Glutamatergic neuron (in vitro differentiated cells): ENCODE measurements around the gene RAB34. TPM values are rescaled to one million over a fixed set of nuclear protein-coding genes. Genes with fewer than 3 reads are reported as not detected.

ENCODE experiments used
- DNase-seq: peaks from one replicate; pipeline ENCODE4 v3.0.0; 2022
- H3K27ac Mint-ChIP-seq: one replicate; pipeline ENCODE4 v1.8.0; 2020; ENCODE audit warnings: mild to moderate bottlenecking, mixed read lengths, inconsistent platforms; ENCODE audit not compliant: unreplicated experiment
- H3K27me3 Mint-ChIP-seq: one replicate; pipeline ENCODE4 v1.8.0; 2020; ENCODE audit warnings: mild to moderate bottlenecking, moderate library complexity, mixed read lengths, inconsistent platforms; ENCODE audit not compliant: unreplicated experiment
- H3K36me3 Mint-ChIP-seq: one replicate; pipeline ENCODE4 v1.8.0; 2020; ENCODE audit warnings: mild to moderate bottlenecking, mixed read lengths, inconsistent platforms; ENCODE audit not compliant: unreplicated experiment
- H3K4me1 Mint-ChIP-seq: one replicate; pipeline ENCODE4 v1.8.0; 2020; ENCODE audit warnings: mild to moderate bottlenecking, low read depth, mixed read lengths, inconsistent platforms; ENCODE audit not compliant: unreplicated experiment
- H3K4me3 Mint-ChIP-seq: one replicate; pipeline ENCODE4 v1.8.0; 2020; ENCODE audit warnings: mild to moderate bottlenecking, mixed read lengths, inconsistent platforms; ENCODE audit not compliant: unreplicated experiment
- H3K9me3 Mint-ChIP-seq: one replicate; pipeline ENCODE4 v1.8.0; 2020; ENCODE audit warnings: mild to moderate bottlenecking, moderate library complexity, mixed read lengths, inconsistent platforms; ENCODE audit not compliant: unreplicated experiment
- total RNA-seq: library from RNA; stranded (reverse); fragmentation: NEBNext Ultra II Directional; extraction: Animal tissue kit (Norgen Biotek cat#: 25700); gene quantifications from one replicate; pipeline ENCODE4 v1.2.1, GENCODE V29; 2021; ENCODE audit not compliant: unreplicated experiment
- TF ChIP-seq, protein P1 (sequence below): fragments of 200-600 bp; sonication (generic); IDR thresholded peaks from one replicate; pipeline ENCODE4 v1.5.0; 2021; ENCODE audit not compliant: partially characterized antibody, unreplicated experiment

Gene RAB34
- total RNA-seq, 1 donor from 2014 or later = 54.3 TPM

- H3K36me3 Mint-ChIP-seq = peaks cover 4% of the 10 kb centered on the region
- DNase-seq = no peak
- H3K9me3 Mint-ChIP-seq = peaks cover 25% of the 10 kb centered on the region
- peaks cover 19% of the 10 kb centered on the region for H3K27me3 Mint-ChIP-seq
- TF ChIP-seq, protein P1, sequence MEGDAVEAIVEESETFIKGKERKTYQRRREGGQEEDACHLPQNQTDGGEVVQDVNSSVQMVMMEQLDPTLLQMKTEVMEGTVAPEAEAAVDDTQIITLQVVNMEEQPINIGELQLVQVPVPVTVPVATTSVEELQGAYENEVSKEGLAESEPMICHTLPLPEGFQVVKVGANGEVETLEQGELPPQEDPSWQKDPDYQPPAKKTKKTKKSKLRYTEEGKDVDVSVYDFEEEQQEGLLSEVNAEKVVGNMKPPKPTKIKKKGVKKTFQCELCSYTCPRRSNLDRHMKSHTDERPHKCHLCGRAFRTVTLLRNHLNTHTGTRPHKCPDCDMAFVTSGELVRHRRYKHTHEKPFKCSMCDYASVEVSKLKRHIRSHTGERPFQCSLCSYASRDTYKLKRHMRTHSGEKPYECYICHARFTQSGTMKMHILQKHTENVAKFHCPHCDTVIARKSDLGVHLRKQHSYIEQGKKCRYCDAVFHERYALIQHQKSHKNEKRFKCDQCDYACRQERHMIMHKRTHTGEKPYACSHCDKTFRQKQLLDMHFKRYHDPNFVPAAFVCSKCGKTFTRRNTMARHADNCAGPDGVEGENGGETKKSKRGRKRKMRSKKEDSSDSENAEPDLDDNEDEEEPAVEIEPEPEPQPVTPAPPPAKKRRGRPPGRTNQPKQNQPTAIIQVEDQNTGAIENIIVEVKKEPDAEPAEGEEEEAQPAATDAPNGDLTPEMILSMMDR = no peak
- peaks cover 16% of the 10 kb centered on the region for H3K4me1 Mint-ChIP-seq
- peak overlapping the region; percentile 48 for H3K27ac Mint-ChIP-seq
- no peak overlapping the region for H3K4me3 Mint-ChIP-seq
These were observed 24.0 kb upstream of the RAB34 start for GRCh38 chr17:28741358-28742349.

GRCh38 chr17:28740406-28741357 is 23.0 kb upstream of the RAB34 start:
- TF ChIP-seq, protein P1 = no peak
- Mint-ChIP-seq H3K27ac (no peak overlapping the region), H3K36me3 (peaks cover 4% of the 10 kb centered on the region), H3K4me1 (peaks cover 11% of the 10 kb centered on the region), H3K27me3 (peaks cover 14% of the 10 kb centered on the region), H3K4me3 (no peak overlapping the region), H3K9me3 (peaks cover 22% of the 10 kb centered on the region)
- DNase-seq = no peak

DNA sequence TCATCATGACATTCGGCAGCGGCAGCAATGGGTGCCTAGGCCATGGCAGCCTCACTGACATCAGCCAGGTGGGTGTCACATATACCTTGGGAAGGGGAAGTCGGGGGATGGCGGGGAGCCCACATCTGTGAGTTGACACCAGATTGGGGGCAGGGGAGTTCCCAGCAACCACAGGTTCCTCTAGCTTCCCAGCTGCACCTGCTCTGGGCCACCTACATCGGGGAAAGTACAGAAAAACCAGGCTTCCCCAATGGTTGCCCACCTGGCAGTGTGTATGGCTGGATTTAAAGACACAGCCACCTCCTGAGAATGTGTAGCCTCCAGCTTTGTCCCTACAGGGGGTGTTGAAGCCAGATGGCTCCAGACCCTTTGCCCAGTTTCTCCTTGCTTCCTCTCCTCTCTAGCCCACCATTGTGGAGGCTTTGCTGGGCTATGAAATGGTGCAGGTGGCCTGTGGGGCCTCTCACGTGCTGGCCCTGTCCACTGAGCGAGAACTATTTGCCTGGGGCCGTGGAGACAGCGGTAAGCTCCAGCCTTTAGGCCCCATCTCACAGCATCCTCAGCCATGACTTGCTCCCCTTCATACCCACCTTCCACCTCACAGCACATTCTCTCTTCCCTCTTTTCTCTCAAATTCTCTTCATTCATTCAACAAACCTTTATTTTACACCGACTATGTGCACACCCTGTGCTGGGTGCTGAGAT is 21.2 kb upstream of the RAB34 start:
- Mint-ChIP-seq H3K36me3 (peaks cover 4% of the 10 kb centered on the region), H3K27ac (peak overlapping the region; percentile 29)

GRCh38 chr17:28737770-28738679 is 20.4 kb upstream of the RAB34 start:
- DNase-seq = no peak
- no peak overlapping the region for H3K27ac Mint-ChIP-seq
- H3K4me3 Mint-ChIP-seq = no peak overlapping the region
- peaks cover 11% of the 10 kb centered on the region for H3K4me1 Mint-ChIP-seq
- H3K36me3 Mint-ChIP-seq = peaks cover 4% of the 10 kb centered on the region
- TF ChIP-seq, protein P1 = no peak
- H3K9me3 Mint-ChIP-seq = peaks cover 10% of the 10 kb centered on the region
- peaks cover 3% of the 10 kb centered on the region for H3K27me3 Mint-ChIP-seq

More for the DNA sequence above, 21.2 kb upstream of the RAB34 start:
- H3K4me3 Mint-ChIP-seq = peak overlapping the region; percentile 28
- H3K9me3 Mint-ChIP-seq = peaks cover 12% of the 10 kb centered on the region
- TF ChIP-seq, protein P1 = no peak
- peaks cover 5% of the 10 kb centered on the region for H3K27me3 Mint-ChIP-seq
- peaks cover 11% of the 10 kb centered on the region for H3K4me1 Mint-ChIP-seq
- DNase-seq = no peak
